GM21723 (cell line): ENCODE results near the gene TXK.

Source experiments
- ATAC-seq: cut with Tn5 transposase; IDR thresholded peaks from one replicate; pipeline ENCODE4 v1.9.1; 2021; ENCODE audit warnings: mild to moderate bottlenecking, moderate library complexity; ENCODE audit not compliant: unreplicated experiment

TXK gene

DNA sequence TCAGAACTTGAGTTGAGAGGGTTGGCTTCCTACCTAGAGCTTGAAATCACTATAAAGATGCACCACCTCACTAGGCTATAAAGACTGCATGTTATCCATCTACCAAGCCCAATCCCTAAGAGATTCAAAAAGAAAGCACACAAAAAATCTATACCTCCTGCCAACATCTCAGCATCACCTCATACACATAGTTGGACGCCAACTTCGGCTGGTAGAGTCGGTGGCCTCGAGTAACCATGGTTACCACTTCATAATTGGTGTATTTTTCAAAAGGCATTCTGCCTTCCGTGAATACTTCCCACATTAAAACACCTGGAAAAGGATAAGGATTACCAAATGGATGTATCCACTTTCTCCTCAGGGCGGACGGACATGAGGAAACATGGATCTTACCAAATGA lies 4.5 kb upstream of the TXK start:
- no peak for ATAC-seq

DNA sequence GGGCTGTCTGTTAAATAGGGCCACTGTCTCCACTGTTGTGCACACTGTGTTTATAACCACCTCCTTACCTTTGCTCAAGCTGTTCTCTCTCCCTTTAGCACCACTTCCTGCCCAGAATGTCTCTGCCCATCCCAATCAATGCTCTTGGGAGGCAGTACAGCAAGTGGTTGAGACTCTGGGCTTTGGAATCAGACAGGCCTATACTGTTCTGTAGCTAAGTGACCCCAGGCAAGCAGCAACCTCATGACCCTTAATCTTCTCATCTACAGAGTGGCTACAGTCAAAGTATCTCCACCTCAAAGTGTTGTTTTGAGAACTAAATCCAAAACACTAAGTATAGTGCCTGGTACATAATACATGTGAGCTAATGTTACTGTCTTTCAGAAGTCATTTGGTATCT lies 3.8 kb upstream of the TXK start:
- ATAC-seq, result no peak

DNA sequence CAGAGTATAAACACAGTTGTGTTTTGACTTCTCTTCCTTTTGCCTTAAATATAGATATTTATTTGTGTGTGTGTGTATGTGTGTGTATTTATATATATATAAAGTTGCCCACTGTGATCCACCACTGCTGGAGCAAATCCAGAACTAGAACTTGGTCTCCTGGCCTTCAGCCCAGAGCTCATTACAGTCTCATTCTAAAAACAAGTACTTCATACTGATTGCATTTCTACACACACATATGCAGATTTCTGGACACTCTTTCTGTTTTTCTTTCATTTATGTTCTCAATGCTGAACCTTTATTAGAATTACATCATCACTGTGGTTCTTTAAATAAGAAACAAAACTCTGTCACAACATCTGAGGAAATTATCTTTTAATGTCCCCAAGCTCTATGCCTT lies 381 bp downstream of the TXK start:
- ATAC-seq, result no peak

DNA sequence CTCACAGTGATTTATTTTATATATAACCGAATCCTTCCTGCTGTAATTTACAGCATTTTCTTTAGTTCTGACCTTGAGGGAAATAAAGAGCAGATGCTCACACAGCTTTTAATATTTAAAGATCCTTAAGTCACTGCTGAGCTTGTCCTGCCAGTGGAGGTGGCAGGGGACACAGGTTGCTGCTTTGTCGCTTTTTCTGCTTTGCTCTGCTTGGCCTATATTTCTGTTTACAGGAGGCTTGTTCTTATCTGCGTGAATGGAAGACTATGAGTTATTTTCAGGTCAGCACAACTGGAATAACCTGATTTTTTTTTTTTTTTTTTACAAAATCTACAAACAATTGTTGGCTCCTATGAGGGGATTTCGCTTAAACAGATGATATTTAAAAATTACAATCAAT lies 2.3 kb downstream of the TXK start:
- no peak for ATAC-seq

DNA sequence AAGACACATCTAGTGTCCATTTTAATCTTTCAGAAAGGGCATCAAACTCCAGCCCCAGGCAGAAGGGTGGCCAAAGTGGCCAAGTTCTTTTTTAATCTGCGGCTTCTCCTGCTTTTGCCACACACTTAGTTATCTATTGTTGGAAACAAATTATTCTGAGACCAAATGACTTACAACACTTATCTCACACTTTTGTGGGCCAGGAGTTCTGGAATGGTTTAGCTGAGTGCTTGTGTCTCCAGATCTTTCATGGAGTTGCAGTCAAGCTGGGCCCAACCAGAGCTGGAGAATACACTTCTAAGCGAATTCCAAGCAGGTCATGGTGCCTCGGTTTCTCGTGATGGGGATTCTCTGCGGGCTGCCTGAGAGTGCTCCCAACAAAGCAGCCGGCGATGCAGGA lies 4.0 kb downstream of the TXK start:
- ATAC-seq, result no peak

DNA sequence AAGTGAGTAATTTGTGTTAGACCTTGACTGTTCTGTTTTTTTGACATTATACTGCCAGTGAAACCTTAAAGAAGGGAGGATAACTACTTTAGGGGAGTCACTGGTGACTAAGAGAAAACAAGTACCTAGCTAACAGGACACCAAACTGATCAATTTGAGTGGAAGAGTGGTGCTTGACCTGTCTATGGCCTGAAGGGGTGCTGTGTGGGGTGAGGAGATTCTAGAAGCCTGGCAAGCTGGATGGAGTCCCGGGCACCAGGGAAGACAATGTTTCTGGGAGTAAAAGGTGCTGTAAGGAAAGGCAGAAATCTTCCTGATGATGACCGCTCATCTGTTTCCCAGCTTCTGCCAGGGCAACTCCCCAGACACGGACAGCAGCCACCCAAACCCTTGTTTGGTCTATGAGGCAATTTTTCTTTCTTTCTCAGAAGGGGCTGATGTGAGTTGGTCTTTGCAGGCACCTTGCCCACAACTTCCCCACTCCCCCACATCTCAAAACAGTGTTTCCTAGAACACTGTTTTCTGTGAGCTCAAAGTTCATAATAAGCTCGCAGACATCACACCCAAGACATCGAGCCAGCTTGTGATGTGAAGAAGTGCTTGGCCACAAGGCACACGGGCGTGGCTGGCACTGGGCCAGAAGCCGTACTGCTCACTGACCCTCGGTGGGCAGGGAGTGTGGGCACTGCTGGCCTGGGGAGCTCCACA lies 4.6 kb downstream of the TXK start:
- ATAC-seq, result peak; percentile 34

DNA sequence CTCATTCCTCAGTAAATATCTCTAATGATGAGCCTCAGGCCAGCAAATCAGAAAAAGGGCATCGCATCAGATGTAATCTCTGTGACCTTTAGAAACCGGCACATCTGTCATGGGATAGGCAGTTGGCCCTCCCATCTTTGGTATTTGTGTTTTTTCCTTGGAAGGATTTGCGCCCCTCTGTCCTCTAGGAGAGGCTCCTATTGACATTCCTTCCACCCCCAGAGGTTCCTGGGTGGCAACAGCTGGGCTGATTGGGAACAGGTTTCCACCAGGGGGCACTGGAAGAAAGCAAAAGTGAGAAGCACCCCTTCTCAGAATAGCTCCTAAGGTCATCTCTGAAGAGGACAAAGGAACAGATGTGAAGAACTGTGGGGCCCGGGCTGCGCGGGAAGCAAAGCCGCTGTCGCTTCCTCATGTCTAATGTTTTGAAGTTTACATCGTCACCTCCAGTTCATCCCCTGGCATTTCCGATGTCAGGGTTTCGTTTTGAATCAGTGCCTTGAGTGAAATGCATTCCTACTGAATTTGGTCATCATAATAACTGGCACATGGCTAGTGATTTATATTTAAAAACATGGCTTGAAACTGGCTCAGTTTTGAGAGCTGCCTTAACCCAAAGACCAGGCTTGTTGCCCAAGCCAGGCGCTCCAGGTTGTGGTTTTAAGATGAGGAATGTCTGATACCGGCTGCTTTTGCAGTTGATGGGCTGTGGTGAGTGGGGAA lies 6.2 kb downstream of the TXK start:
- ATAC-seq, result peak; percentile 85

DNA sequence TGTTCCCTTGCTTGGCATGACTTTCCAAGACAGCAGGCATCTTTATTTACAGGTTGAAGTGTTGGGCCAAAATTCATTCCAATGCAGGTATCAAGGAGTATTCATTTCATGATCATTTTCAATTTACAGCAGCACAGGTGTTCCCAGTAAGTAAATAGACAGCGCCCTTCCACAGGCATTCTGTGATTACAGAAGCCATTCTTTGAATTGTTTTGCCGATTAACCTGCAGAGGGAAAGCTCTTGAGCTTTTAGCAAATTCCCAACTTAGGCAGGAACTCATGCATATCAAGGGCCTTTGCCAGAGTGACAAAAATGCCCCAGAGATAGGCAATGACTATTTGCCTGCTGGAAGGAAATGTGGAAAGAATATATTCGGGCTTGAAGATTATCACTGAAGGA lies 6.8 kb downstream of the TXK start:
- no peak for ATAC-seq

DNA sequence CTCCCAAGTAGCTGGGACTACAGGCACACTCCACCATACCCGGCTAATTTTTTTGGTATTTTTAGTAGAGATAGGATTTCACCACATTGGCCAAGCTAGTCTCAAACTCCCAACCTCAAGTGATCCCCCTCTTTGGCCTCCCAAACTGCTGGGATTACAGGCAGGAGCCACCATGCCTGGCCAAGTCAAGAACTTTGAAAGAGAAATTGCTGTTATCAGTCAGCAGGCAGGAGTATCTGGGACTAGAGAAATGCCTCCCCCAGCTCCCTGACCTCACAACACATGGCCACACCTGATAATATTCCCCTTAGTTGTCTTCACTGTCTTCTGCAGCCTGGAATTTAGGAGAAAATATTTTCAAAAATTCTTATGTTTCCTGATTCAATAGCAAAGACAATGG lies 7.4 kb downstream of the TXK start:
- ATAC-seq, result no peak

DNA sequence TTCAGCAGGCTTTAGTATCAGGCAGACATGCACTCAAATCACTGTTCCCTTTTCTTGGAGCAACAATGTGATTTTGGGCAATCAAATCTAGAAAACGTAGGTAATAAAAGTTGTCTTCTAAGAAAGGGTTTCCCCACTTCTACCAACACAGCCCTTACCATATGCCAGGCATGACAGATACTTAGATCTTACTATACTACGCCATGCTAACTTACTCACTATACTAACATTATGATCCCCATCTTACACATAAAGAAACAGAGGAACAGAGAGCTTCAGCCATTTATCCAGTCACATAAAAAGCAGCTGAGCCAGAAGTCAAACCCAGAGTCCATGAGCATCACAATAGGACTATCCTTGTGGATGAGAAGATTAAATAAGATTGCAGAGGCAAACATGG lies 9.2 kb downstream of the TXK start:
- ATAC-seq, result no peak

DNA sequence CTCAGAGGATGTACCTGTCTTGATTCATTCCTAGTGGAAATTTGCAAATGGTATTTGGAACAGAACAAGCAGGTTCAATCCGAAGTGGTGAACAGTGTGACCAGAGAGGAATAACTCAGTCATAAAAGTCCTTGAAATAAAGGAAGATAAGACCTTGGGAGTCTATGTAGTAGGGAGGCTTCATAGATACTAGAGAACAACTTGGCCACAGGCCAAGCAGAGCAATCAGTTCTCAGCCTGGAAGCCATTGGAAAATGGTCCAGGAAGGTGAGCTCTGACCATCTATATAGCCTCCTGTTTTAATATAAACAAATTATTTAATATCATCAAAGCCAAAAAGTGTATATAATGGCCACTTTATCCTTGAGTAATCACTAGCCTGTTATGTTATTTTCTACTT lies 11.3 kb downstream of the TXK start:
- ATAC-seq, result no peak

DNA sequence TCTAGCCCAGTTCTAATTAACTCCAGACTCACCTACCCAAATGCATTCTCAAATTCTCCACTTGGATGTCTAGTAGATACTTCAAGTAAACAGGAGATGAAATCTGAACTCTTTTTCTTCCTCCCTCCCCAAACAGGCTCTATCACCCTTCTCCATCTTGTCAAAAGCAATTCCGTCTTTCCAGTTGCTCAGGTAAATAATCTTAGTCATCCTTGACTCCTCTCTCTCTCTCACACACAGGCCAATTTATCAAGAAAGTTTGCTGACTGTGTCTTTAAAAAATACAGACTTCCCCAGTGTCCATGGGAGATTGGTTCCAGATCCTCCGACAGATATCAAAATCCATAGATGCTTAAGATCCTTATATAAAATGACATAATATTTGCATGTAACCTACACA lies 12.9 kb downstream of the TXK start:
- no peak for ATAC-seq

DNA sequence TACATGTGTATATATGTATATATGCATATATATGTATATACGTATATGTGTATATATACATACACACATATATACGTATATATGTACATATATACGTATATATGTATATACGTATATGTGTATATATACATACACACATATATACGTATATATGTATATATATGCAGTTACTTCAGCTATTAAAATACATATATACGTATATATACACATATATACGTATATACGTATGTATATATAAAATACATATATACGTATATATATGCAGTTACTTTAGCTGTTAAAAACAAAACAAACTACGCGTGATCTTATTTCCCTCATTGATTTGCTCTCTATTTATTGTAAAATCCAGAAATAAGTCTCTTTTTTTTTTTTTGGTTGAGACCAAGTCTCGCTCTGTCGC lies 13.9 kb downstream of the TXK start:
- no peak for ATAC-seq

DNA sequence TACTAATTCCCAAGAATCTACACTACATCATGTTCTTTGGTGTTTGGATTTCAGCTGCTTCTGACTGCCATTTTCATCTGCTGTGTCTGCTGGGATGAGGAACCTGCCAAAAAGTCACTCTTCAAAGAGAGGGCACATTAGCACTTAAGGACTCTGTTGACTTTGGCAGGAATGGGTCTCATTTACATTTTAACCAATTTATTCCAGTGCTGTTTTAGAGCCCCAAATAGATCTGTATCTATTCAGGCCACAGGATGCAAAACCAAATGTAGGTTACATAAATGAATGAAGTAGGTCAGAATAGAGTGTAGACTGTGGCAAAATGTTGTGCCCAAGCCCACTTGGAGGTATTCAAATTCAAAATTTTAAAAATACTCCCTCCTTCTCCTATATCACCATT lies 14.4 kb downstream of the TXK start:
- ATAC-seq, result no peak

DNA sequence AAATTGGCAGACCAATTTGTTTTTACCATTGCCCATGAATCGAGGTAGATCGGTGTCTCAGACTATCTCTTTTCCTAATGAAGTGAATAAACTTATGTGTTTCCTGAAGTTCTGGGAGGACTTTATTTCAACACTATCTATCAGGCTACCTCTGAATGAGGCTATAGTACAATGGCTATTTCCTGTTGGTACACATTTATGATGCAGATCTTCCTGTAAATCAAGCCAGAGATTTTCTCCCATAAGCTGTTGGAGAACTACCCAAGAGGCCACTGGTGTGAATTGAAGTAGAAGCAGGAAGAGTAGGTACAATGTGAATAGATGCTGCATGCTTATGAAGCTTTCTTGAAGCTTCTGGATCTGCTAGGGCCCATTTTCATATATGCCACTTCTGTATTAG lies 16.0 kb downstream of the TXK start:
- ATAC-seq, result no peak

DNA sequence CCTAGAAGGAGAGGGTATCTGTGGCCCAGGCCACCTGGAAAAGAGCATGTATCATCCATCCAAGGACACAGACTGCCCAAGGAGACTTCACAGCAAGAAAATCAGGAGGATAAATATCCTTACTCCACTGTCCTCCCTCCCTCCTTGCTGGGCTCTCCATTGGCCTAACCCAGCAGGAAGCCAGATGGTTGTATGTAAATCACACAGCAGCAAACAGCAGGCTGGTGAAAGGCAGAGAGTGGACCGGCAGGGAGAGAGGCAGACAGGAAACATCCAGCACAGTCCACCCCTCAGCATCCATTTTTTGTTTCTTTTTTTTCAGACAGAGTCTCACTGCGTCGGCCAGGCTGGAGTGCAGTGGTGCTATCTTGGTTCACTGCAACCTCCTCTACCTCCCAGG lies 17.5 kb downstream of the TXK start:
- no peak for ATAC-seq

DNA sequence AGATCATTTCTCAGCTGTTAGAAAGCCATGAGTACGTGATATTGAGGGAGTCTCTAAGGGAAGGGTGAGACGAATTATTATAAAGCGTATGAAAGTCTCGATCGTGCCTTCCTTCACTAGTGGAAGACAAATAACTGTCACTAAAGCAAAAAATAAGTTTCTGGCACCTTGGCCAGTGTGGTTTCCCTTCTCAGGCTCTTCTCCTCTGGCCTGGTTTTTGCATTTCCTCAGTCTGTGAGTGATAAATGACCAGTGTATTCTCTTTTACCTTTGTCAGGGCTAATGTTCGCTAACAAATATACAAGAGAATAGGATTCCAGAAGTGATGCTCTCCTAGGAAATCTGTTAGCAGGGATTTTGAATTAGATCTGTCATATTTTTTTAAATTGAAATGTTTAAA lies 19.6 kb downstream of the TXK start:
- ATAC-seq, result no peak

DNA sequence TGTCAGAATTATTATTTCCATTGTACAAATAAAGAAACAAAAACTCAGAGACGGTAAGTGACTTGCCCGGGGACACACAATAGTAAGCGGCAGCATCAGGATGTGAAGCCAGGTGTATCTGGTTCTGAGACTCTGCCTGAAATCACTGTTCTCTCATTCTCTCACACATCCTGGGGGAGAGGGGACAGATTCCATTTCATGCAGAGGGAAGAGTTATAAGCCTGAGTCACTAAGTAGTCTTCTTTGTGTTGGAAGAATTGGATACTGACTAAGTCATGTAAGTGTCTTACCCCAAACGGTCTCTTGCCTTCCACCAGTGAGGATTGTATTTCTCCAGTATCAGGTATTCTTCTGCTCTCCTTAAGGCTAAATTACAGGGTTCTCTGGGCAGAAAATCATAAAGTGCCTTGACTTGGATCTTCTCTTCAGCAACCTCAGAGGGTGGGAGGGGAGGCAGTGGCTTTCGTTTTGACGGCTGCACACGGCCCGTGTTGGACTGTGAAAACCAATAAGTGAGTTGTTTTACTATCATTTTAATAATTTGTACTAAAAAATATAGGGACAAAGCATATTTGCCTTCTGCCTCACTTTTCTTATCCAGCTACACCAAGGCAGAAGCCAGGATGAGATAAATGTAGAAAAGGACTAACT lies 21.9 kb downstream of the TXK start:
- no peak for ATAC-seq

DNA sequence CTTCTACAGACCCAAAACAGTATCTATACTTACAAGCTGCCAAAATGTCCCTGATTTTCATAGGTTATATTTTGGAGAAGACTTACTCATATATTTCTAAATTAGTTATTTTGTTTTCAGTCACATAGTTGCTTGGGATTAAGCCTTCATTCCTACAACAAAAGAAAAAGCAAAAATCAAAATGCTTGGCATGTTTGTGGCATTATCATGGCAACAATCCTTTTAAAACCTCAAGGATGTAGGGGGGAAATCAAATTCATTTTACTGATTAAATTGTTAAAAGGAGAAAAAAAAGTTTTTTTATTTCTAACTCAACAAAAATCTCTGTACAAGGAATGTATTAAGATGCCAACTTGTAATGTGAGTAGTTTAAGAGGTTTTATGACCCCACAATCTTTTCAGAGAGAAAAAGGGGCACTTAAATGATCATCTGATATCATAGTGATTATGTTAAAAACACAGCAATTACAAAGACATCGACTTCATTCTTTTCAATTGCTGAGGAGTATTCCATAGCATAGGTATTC lies 23.5 kb downstream of the TXK start:
- ATAC-seq, result no peak

DNA sequence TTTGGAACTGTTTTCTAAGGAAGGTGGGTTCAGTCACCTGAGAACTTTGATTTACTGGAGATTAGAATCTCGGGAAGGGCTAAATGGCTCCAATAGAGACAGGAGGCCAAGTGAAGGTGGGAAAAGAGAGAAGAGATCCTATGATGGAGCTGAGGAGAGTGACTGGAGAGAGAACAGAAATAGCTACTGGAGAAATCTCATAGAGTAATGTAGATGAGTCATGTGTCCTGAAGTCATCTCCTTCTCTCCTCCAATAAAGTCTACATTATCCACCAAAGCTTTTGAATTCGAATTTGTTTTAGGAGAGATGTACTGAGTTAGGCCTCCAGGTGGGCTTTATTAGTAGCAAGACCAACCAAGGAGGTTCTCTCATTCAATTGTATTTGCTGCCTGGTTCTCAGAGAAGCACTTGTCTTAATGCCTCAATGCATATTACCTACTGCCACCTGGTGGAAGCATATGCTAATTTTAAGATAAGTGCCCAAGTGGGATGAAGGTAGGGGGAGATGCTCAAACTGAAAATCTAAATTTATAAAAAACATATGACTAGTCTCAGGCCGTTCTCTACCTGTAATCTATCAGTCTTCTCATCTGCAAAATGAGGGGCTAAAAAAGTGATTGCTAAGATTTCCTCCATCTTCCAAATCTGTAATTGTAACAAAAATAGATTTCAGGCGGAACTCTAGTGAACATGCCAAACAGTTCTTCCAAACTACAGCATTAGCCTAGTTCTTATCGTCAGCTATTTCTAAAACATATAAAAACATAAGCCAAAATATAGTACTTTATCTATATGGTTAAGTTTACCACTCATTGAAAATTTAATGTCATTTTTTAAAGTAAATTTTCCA lies 24.4 kb downstream of the TXK start:
- ATAC-seq, result peak; percentile 75
